BLaER1 (cell line): ENCODE measurements around the gene NABP2.
"Not testable (repeated sequence)": the region's sequence is repeated elsewhere in the genome, so short reads cannot be mapped to it uniquely, and the experiment has no call there.

ENCODE experiments used
- H3K27ac ChIP-seq: shearing (Covaris generic); formaldehyde crosslinking; 2 replicates; pipeline ENCODE4 v1.8.1; 2022
- H3K27me3 ChIP-seq: shearing (Covaris generic); formaldehyde crosslinking; 2 replicates; pipeline ENCODE4 v1.8.1; 2022
- H3K36me3 ChIP-seq: shearing (Covaris generic); formaldehyde crosslinking; 2 replicates; pipeline ENCODE4 v1.8.1; 2022
- H3K4me1 ChIP-seq: shearing (Covaris generic); formaldehyde crosslinking; 2 replicates; pipeline ENCODE4 v1.8.1; 2022
- H3K4me2 ChIP-seq: shearing (Covaris generic); formaldehyde crosslinking; 2 replicates; pipeline ENCODE4 v1.8.1; 2022
- H3K4me3 ChIP-seq: shearing (Covaris generic); formaldehyde crosslinking; 2 replicates; pipeline ENCODE4 v1.8.1; 2022
- H3K9ac ChIP-seq: shearing (Covaris generic); formaldehyde crosslinking; 2 replicates; pipeline ENCODE4 v1.8.1; 2022
- H3K9me3 ChIP-seq: shearing (Covaris generic); formaldehyde crosslinking; 2 replicates; pipeline ENCODE4 v1.8.1; 2022
- H4K20me1 ChIP-seq: shearing (Covaris generic); formaldehyde crosslinking; 2 replicates; pipeline ENCODE4 v1.8.1; 2022
- Cebpa-rat ChIP-seq: shearing (Covaris generic); IDR thresholded peaks from 2 replicates; pipeline ENCODE4 v1.8.1; 2022

NABP2 gene

GRCh38 chr12:56257071-56257470, 32.9 kb downstream of the NABP2 start:
- H3K9ac ChIP-seq, result peak overlapping the region; percentile 92
- peak overlapping the region; percentile 86; the same call in 1 of the 2 replicates for H3K27ac ChIP-seq
- peak overlapping the region; percentile 90 for H3K4me2 ChIP-seq
- H3K27me3 ChIP-seq, result no peaks in the 10 kb centered on the region
- peaks cover 23% of the 10 kb centered on the region for H4K20me1 ChIP-seq
- peaks cover 22% of the 10 kb centered on the region for H3K4me1 ChIP-seq
- peak overlapping the region; percentile 86 for H3K4me3 ChIP-seq
- no peaks in the 10 kb centered on the region for H3K9me3 ChIP-seq
- no peak for TF ChIP-seq Cebpa-rat
- H3K36me3 ChIP-seq, result peaks cover 48% of the 10 kb centered on the region

- H3K27ac ChIP-seq, result peak overlapping the region; percentile 86
- peaks cover 23% of the 10 kb centered on the region for H4K20me1 ChIP-seq
- H3K27me3 ChIP-seq, result no peaks in the 10 kb centered on the region
- peaks cover 43% of the 10 kb centered on the region for H3K36me3 ChIP-seq
- no peaks in the 10 kb centered on the region for H3K9me3 ChIP-seq
- peak overlapping the region; percentile 90 for H3K4me2 ChIP-seq
- no peak for TF ChIP-seq Cebpa-rat
- peak overlapping the region; percentile 86 for H3K4me3 ChIP-seq
- H3K9ac ChIP-seq, result peak overlapping the region; percentile 92
- H3K4me1 ChIP-seq, result peaks cover 22% of the 10 kb centered on the region
Observed at GRCh38 chr12:56257491-56258067, 33.4 kb downstream of the NABP2 start.

- Histone ChIP-seq H3K27ac (peak within 1 kb of the TSS; percentile 86), H3K9me3 (no peaks in the 10 kb centered on the region), H3K27me3 (no peaks in the 10 kb centered on the region), H3K4me2 (peak within 1 kb of the TSS; percentile 90), H3K9ac (peak within 1 kb of the TSS; percentile 92), H3K4me3 (peak within 1 kb of the TSS; percentile 86), H3K4me1 (peaks cover 22% of the 10 kb centered on the region), H4K20me1 (peaks cover 23% of the 10 kb centered on the region), H3K36me3 (peaks cover 36% of the 10 kb centered on the region)
- TF ChIP-seq Cebpa-rat, result no peak
Observed at GRCh38 chr12:56258068-56258819, 34.1 kb downstream of the NABP2 start, which contains the start of gene ANKRD52. TSS of gene ANKRD52 (minus strand) at chr12:56258384. CDS start at chr12:56258269, 115 bp downstream.

GRCh38 chr12:56258820-56259183, 34.7 kb downstream of the NABP2 start:
- no peak for TF ChIP-seq Cebpa-rat
- peaks cover 23% of the 10 kb centered on the region for H4K20me1 ChIP-seq
- peaks cover 31% of the 10 kb centered on the region for H3K36me3 ChIP-seq
- H3K4me3 ChIP-seq, result peak overlapping the region; percentile 86
- H3K4me2 ChIP-seq, result peak overlapping the region; percentile 90
- no peaks in the 10 kb centered on the region for H3K27me3 ChIP-seq
- peaks cover 22% of the 10 kb centered on the region for H3K4me1 ChIP-seq
- H3K9ac ChIP-seq, result peak overlapping the region; percentile 92
- peak overlapping the region; percentile 86 for H3K27ac ChIP-seq
- H3K9me3 ChIP-seq, result no peaks in the 10 kb centered on the region

- Histone ChIP-seq H4K20me1 (peaks cover 23% of the 10 kb centered on the region), H3K9ac (no peak overlapping the region), H3K4me3 (no peak overlapping the region), H3K27me3 (no peaks in the 10 kb centered on the region), H3K9me3 (no peaks in the 10 kb centered on the region), H3K27ac (no peak overlapping the region), H3K4me2 (no peak overlapping the region), H3K36me3 (peaks cover 15% of the 10 kb centered on the region), H3K4me1 (peaks cover 22% of the 10 kb centered on the region)
- no peak for TF ChIP-seq Cebpa-rat
Observed at GRCh38 chr12:56260380-56260779, 36.2 kb downstream of the NABP2 start.

GRCh38 chr12:56260921-56261320, 36.8 kb downstream of the NABP2 start:
- H3K4me3 ChIP-seq, result no peak overlapping the region
- no peak overlapping the region for H3K27ac ChIP-seq
- no peaks in the 10 kb centered on the region for H3K9me3 ChIP-seq
- no peaks in the 10 kb centered on the region for H3K27me3 ChIP-seq
- peaks cover 9% of the 10 kb centered on the region for H3K36me3 ChIP-seq
- no peak for TF ChIP-seq Cebpa-rat
- peaks cover 26% of the 10 kb centered on the region for H3K4me1 ChIP-seq
- no peak overlapping the region for H3K4me2 ChIP-seq
- no peak overlapping the region for H3K9ac ChIP-seq
- H4K20me1 ChIP-seq, result peaks cover 18% of the 10 kb centered on the region

GRCh38 chr12:56261503-56262232, 37.5 kb downstream of the NABP2 start:
- Histone ChIP-seq H3K4me2 (no peak overlapping the region), H4K20me1 (peaks cover 11% of the 10 kb centered on the region), H3K27ac (no peak overlapping the region), H3K9me3 (no peaks in the 10 kb centered on the region), H3K4me3 (no peak overlapping the region), H3K27me3 (no peaks in the 10 kb centered on the region), H3K36me3 (peaks cover 2% of the 10 kb centered on the region), H3K9ac (no peak overlapping the region), H3K4me1 (peaks cover 26% of the 10 kb centered on the region)
- TF ChIP-seq Cebpa-rat, result no peak

GRCh38 chr12:56262955-56263354, 38.8 kb downstream of the NABP2 start:
- not testable (repeated sequence) for H3K4me3 ChIP-seq, H4K20me1 ChIP-seq, H3K36me3 ChIP-seq, H3K9ac ChIP-seq, H3K4me2 ChIP-seq, H3K9me3 ChIP-seq, H3K27ac ChIP-seq, H3K27me3 ChIP-seq
- peaks cover 25% of the 10 kb centered on the region for H3K4me1 ChIP-seq

GRCh38 chr12:56266068-56266692, 42.0 kb downstream of the NABP2 start:
- Histone ChIP-seq H3K4me1 (peaks cover 25% of the 10 kb centered on the region), H3K4me3 (peak overlapping the region; percentile 82), H3K9ac (peak overlapping the region; percentile 85), H3K27ac (peak overlapping the region; percentile 88), H3K36me3 (peaks cover 25% of the 10 kb centered on the region), H3K4me2 (peak overlapping the region; percentile 93)
- not testable (repeated sequence) for H3K27me3 ChIP-seq, H3K9me3 ChIP-seq, H4K20me1 ChIP-seq
